ENCODE data around the gene TLK1. TPM values are rescaled to one million over a fixed set of nuclear protein-coding genes. Genes with fewer than 3 reads are reported as not detected.

The TLK1 gene
- total RNA-seq, 2 donors from 2014 or later, result 50.5 to 95.8 TPM

- DNase-seq (ENCODE audit: low spot score), result no peak
- Histone ChIP-seq H3K27ac (no peak overlapping the region), H3K36me3 (no peaks in the 10 kb centered on the region), H3K27me3 (replicated peaks; ENCODE audit: insufficient read depth) (no peaks in the 10 kb centered on the region), H3K4me1 (replicated peaks) (no peaks in the 10 kb centered on the region), H3K9me3 (no peaks in the 10 kb centered on the region), H3K4me3 (no peak overlapping the region)
- no peak for TF ChIP-seq POLR2A (IDR thresholded peaks at IDR 0.05)
- 75% methylated on average over 2 of the region's 2 CpGs for WGBS
- intact Hi-C loops (cut with DNase I), result no loop called here
Measured at GRCh38 chr2:170996316-170996715, 164.4 kb downstream of the TLK1 start.

GRCh38 chr2:170991398-170992182 is 169.1 kb downstream of the TLK1 start:
- H3K4me1 ChIP-seq (replicated peaks), result no peaks in the 10 kb centered on the region
- no peak overlapping the region for H3K27ac ChIP-seq
- H3K4me3 ChIP-seq, result no peak overlapping the region
- H3K27me3 ChIP-seq (replicated peaks; ENCODE audit: insufficient read depth), result no peaks in the 10 kb centered on the region
- DNase-seq (ENCODE audit: low spot score), result no peak
- no peak for TF ChIP-seq POLR2AphosphoS5 (IDR thresholded peaks at IDR 0.05)
- TF ChIP-seq CTCF (IDR thresholded peaks at IDR 0.05), result no peak
- no peak for TF ChIP-seq POLR2A (IDR thresholded peaks at IDR 0.05)
- H3K36me3 ChIP-seq, result no peaks in the 10 kb centered on the region
- intact Hi-C loops (cut with DNase I), result no loop called here
- WGBS, result 95% methylated on average over 5 of the region's 5 CpGs
- H3K9me3 ChIP-seq, result no peaks in the 10 kb centered on the region

GRCh38 chr2:170986566-170987258 is 174.0 kb downstream of the TLK1 start:
- TF ChIP-seq POLR2AphosphoS5 (IDR thresholded peaks at IDR 0.05) (no peak), POLR2A (IDR thresholded peaks at IDR 0.05) (no peak), CTCF (IDR thresholded peaks at IDR 0.05) (no peak)
- DNase-seq (ENCODE audit: low spot score), result no peak
- intact Hi-C loops (cut with DNase I), result no loop called here
- no peaks in the 10 kb centered on the region for H3K27me3 ChIP-seq (replicated peaks; ENCODE audit: insufficient read depth)
- no peaks in the 10 kb centered on the region for H3K4me1 ChIP-seq (replicated peaks)
- 96% methylated on average over 8 of the region's 8 CpGs for WGBS
- H3K36me3 ChIP-seq, result no peaks in the 10 kb centered on the region
- no peaks in the 10 kb centered on the region for H3K9me3 ChIP-seq
- H3K4me3 ChIP-seq, result no peak overlapping the region
- H3K27ac ChIP-seq, result no peak overlapping the region

GRCh38 chr2:170985407-170985806 is 175.3 kb downstream of the TLK1 start:
- WGBS, result 91% methylated on average over 5 of the region's 5 CpGs
- intact Hi-C loops (cut with DNase I), result no loop called here
- no peaks in the 10 kb centered on the region for H3K4me1 ChIP-seq (replicated peaks)
- no peak for DNase-seq (ENCODE audit: low spot score)
- H3K4me3 ChIP-seq, result no peak overlapping the region
- no peaks in the 10 kb centered on the region for H3K36me3 ChIP-seq
- no peaks in the 10 kb centered on the region for H3K27me3 ChIP-seq (replicated peaks; ENCODE audit: insufficient read depth)
- TF ChIP-seq POLR2AphosphoS5 (IDR thresholded peaks at IDR 0.05) (no peak), CTCF (IDR thresholded peaks at IDR 0.05) (no peak), POLR2A (IDR thresholded peaks at IDR 0.05) (no peak)
- no peak overlapping the region for H3K27ac ChIP-seq
- no peaks in the 10 kb centered on the region for H3K9me3 ChIP-seq

GRCh38 chr2:170984079-170984478 is 176.6 kb downstream of the TLK1 start:
- no peak overlapping the region for H3K27ac ChIP-seq
- intact Hi-C loops (cut with DNase I), result no loop called here
- DNase-seq (ENCODE audit: low spot score), result no peak
- no peaks in the 10 kb centered on the region for H3K9me3 ChIP-seq
- TF ChIP-seq POLR2A (IDR thresholded peaks at IDR 0.05) (no peak), CTCF (IDR thresholded peaks at IDR 0.05) (no peak), POLR2AphosphoS5 (IDR thresholded peaks at IDR 0.05) (no peak)
- H3K4me3 ChIP-seq, result no peak overlapping the region
- no peaks in the 10 kb centered on the region for H3K36me3 ChIP-seq
- 39% methylated on average over 1 of the region's 1 CpG for WGBS
- no peaks in the 10 kb centered on the region for H3K27me3 ChIP-seq (replicated peaks; ENCODE audit: insufficient read depth)
- no peaks in the 10 kb centered on the region for H3K4me1 ChIP-seq (replicated peaks)
